Limb (tissue), 2 donors: Measurements from ENCODE around the gene MAST4.

Source experiments
- DNase-seq, 2 donors: peaks; one replicate each; pipeline ENCODE4 v3.0.0-alpha.2; 2016; ENCODE audit errors: extremely low spot score in 2 of 2

Gene MAST4

GRCh38 chr5:67014191-67014590 is 418.0 kb downstream of the MAST4 start:
- DNase-seq, result no peak

DNA sequence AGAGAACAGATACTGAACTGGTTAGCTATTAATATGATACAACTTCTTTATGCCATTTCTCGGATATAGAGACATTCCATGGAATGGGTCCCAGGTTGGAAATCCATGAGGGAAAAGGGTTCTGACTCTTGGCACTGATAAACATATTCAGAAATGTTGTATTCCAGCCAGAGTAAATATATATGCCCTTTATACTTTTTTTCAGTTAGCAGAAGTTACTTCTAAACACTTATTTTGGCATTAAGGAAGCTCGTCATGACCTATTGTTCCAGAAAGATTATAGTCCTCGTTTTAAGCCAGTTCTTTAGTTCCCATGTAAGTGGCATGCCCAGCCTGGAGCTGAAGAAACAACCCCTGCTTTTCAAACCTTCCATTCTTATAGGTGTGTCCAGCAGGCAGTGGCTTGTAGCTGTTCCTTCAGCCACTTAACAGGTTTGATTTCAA is 418.8 kb downstream of the MAST4 start:
- DNase-seq, result no peak

- DNase-seq, result peak in 1 of 2 donors; percentile 19
Measured at GRCh38 chr5:67015541-67016191, 419.5 kb downstream of the MAST4 start.

GRCh38 chr5:67019065-67019845 is 423.1 kb downstream of the MAST4 start:
- peak in 1 of 2 donors; percentile 19 for DNase-seq

GRCh38 chr5:67020096-67020615 is 424.0 kb downstream of the MAST4 start:
- no peak for DNase-seq

DNA sequence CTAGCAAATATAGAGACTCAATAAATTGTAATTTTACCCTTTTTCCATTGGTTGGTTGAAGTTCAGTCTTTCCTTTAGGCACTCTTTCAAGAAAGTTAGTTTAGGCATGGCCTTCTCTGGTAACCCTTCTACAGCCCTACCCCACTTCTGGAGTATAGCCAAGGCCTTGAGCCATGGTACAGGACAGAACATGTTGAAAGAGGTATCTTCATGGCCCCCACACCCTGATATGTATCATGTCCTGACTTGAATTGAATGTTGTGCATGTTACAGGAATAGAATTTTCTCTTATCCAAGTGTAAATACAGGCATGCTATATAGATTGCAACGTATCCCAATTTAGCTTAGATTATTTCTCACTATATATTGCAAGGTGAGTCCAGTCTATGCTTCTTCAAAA is 424.8 kb downstream of the MAST4 start:
- no peak for DNase-seq

GRCh38 chr5:67021521-67021920 is 425.3 kb downstream of the MAST4 start:
- no peak for DNase-seq

GRCh38 chr5:67021962-67022361 is 425.8 kb downstream of the MAST4 start:
- DNase-seq, result peak in 1 of 2 donors; percentile 27

DNA sequence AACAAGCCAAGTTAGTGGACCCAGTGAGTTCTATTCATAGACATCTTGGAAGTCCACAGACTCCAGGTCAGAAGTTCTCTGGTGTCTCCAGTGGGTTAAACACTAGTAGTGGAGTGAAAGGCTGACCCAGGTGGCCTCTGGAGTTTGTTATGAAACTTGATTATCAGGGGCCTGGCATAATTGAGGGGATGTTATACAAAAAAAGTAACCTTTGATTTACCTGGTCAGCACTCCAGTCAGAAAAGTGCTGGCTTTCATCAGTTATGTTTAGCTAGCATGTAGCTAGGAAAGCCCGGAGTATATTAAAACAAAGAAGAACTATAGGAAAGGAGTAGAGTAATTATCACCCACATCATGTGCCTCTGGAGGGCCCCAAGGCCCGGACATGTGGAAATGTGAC is 429.3 kb downstream of the MAST4 start:
- no peak for DNase-seq

DNA sequence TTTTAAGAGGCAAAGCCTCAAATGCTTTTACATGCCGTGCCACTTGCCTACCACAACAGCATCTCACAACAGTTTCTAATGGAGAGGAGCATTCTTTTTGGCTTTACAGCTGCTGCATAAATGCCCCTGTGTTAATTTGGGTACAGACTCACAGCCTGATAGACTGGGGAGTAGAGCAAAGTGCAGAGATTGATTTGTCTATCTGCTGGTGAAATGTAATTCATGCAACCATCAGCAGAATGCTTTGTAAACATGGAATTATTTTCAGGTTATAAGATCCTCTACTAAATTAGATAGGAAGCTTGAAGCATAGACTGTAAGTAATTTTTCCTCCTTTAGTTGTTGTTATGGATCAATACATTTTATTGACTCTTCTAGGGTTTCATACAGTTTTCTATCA is 430.1 kb downstream of the MAST4 start:
- DNase-seq, result no peak

DNA sequence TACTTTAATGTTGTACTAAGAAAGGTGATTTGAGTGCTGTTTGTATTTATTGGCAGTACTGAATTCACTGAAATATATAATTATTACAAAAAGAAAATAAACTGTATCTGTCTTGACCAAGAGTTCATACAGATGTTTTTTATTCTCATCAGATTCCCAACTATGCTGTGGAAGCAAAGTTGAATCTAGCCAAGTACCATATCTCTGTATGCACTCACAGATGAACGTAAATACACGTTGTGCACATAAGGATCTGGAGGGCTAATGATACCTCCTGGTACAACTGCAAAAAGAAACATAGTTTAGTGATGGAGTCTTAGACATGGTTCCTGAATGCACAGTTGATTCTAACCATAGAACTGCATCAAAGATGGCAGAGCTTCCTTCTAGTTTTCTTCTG is 431.0 kb downstream of the MAST4 start:
- no peak for DNase-seq

- no peak for DNase-seq
Measured at GRCh38 chr5:67028371-67028770, 432.2 kb downstream of the MAST4 start.

GRCh38 chr5:67028941-67029340 is 432.7 kb downstream of the MAST4 start:
- DNase-seq, result no peak

- no peak for DNase-seq
Measured at GRCh38 chr5:67029481-67029880, 433.3 kb downstream of the MAST4 start.

DNA sequence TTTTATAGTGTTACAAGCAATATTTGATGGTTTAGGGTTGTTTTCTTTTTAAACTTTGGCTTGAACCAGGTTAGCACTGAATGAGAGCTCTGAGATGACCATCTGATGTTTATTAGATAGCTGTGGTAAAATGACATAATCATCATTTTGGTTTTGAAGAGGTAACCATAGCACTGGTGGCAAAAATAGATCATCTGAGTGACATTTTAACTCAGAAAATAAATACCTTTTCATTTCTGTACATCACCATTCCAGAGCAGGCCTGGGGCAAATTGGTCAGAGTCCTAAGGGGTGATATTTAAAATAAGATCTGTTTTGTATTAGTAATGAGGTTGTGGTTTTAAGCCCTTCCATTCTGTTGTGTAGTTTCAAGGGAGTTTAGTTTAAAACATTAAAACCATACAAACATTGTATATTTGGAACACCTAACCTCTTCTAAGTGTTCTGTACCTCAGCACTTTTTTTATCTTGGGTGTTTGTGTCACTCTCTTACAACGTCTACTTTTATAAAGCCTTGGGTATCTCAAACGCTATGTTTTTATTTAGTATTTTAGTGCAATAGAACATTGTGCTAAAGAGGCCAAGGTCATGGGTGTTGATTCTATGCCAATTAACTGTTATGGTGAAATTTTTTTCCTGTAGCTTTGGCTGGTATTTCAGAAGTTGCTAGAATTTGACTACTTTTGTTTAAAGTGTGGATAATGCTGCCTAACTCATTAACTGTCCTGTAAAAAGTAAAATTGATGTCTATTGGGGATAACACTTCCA is 434.3 kb downstream of the MAST4 start:
- no peak for DNase-seq

- no peak for DNase-seq
Measured at GRCh38 chr5:67031057-67031443, 434.9 kb downstream of the MAST4 start.

DNA sequence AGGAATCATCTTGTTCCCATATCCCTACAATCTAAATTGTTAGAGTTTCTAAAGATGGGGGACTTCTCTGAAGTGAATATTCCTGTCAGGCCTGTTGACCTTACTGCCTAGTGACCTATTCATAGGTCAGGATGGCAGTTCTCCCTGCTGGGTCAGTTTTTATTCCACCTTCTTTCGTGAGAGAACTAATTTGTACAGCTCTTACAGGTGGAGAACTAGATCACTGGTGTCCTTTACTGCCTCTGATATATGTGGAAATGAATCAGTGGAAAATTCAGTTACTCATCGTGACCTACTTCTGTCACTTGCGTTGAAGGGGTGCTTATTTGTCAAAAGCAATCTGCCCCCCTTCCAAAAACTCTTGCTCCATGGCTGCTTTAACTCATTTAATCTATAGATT is 435.5 kb downstream of the MAST4 start:
- no peak for DNase-seq

- DNase-seq, result no peak
Measured at GRCh38 chr5:67032921-67033664, 436.9 kb downstream of the MAST4 start.

- no peak for DNase-seq
Measured at GRCh38 chr5:67033880-67034651, 437.9 kb downstream of the MAST4 start.

DNA sequence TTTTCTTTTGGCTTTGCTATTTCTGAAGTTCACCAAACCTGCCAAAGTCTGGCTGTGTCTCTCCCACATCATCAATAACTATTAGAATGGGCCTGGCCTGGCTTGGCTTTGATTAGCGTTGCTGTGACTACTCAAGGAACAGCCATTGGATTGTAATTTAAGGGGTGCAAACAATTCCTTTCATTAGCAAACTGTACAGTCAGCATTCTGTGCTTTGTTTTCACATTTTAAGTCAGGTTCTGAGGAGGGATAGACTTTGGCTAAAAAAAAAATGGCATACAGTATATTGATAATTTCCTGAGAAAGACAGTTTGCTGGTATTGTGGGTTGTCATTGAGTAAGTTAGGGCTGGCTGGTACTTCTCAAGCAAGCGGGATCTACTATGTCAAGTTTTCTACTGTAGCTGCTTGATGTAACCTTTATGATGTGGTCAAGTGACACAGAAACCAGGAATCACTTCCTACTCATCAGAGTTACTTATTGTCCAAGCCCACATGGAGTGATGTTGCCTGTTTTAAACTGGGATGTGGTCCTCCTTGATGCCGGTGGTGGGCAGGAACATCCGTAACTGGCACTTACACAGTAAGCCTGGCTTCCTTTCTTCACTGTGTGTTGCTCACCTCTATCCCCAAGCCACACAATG is 439.0 kb downstream of the MAST4 start:
- no peak for DNase-seq
